ENCODE data around the gene CRY2.

The CRY2 gene

DNA sequence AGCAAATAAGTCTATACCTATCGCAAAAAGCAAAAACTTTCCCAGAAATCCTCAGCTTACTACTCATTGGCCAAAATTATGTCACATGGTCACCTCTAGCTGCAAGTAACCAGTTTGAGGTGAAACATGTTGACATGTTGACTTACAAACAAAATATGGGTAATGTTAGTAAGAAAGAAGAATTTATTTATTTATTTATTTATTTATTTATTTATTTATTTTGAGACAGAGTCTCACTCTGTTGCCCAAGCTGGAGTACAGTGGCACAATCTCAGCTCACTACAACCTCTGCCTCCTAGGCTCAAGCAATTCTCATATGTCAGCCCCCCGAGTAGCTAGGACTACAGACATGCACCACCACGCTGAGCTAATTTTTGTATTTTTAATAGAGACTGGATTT is 47.7 kb upstream of the CRY2 start:
- no peak for TF ChIP-seq ISL1 (CRISPR knock-in tag; IDR thresholded peaks at IDR 0.05)
- no peak for TF ChIP-seq TCF4 (CRISPR knock-in tag; IDR thresholded peaks at IDR 0.05; ENCODE audit: borderline replicate concordance)
- TF ChIP-seq ARNTL (CRISPR knock-in tag; IDR thresholded peaks at IDR 0.05; ENCODE audit: borderline replicate concordance, low read depth) = no peak
- no peak for TF ChIP-seq ZC3H10 (CRISPR knock-in tag; IDR thresholded peaks at IDR 0.05)
- TF ChIP-seq, protein P1, sequence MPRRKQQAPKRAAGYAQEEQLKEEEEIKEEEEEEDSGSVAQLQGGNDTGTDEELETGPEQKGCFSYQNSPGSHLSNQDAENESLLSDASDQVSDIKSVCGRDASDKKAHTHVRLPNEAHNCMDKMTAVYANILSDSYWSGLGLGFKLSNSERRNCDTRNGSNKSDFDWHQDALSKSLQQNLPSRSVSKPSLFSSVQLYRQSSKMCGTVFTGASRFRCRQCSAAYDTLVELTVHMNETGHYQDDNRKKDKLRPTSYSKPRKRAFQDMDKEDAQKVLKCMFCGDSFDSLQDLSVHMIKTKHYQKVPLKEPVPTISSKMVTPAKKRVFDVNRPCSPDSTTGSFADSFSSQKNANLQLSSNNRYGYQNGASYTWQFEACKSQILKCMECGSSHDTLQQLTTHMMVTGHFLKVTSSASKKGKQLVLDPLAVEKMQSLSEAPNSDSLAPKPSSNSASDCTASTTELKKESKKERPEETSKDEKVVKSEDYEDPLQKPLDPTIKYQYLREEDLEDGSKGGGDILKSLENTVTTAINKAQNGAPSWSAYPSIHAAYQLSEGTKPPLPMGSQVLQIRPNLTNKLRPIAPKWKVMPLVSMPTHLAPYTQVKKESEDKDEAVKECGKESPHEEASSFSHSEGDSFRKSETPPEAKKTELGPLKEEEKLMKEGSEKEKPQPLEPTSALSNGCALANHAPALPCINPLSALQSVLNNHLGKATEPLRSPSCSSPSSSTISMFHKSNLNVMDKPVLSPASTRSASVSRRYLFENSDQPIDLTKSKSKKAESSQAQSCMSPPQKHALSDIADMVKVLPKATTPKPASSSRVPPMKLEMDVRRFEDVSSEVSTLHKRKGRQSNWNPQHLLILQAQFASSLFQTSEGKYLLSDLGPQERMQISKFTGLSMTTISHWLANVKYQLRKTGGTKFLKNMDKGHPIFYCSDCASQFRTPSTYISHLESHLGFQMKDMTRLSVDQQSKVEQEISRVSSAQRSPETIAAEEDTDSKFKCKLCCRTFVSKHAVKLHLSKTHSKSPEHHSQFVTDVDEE (CRISPR knock-in tag; IDR thresholded peaks at IDR 0.05) = no peak
- TF ChIP-seq GLIS3 (CRISPR knock-in tag; IDR thresholded peaks at IDR 0.05) = no peak
- no peak for ATAC-seq

DNA sequence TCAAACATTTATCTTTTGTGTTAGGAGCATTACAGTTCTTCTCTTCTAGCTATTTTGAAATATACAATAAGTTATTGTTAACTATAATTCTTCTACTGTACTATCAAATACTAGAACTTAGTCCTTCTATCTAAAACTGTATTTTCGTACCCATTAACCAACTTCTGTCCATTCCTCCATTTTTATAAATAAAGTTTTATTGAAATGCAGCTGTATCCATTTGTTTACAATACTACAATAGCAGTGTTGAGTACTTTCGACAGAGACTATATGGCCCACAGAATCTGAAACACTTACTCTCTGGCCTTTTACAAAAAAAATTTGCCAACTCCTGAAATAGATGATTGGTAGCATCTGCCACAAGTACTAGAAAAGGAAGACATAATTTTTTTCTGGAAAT is 47.0 kb upstream of the CRY2 start:
- TF ChIP-seq TCF4 (CRISPR knock-in tag; IDR thresholded peaks at IDR 0.05; ENCODE audit: borderline replicate concordance) = no peak
- no peak for ATAC-seq

DNA sequence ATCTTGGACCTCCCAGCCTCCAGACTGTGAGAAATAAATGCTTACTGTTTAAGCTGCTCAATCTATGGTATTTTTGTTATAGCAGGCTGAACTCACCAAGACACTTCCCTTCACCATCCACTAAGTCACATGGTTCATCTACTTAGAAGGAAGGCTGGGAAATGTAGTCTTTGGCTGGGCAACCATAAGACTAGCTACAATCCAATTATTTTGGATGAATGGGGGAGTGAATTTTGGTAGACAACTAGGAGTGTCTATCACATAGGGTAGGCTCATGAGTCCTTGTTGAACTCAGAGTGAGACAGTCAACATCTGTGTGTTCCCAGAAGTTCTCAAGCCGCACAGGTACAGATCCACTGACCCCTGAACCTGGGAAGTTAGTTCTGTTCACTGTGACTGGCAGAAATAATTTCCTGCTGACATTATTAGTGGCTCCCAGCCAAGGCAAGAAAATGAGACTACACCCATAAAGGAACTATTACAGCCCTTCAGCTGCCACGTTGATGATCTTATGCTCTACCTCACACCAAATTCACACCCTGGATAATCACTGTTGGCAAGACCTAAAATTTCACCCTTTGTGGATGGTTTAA is 45.5 kb upstream of the CRY2 start:
- ATAC-seq = no peak
- TF ChIP-seq, protein P2, sequence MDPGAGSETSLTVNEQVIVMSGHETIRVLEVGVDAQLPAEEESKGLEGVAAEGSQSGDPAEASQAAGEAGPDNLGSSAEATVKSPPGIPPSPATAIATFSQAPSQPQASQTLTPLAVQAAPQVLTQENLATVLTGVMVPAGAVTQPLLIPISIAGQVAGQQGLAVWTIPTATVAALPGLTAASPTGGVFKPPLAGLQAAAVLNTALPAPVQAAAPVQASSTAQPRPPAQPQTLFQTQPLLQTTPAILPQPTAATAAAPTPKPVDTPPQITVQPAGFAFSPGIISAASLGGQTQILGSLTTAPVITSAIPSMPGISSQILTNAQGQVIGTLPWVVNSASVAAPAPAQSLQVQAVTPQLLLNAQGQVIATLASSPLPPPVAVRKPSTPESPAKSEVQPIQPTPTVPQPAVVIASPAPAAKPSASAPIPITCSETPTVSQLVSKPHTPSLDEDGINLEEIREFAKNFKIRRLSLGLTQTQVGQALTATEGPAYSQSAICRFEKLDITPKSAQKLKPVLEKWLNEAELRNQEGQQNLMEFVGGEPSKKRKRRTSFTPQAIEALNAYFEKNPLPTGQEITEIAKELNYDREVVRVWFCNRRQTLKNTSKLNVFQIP (CRISPR knock-in tag; IDR thresholded peaks at IDR 0.05; ENCODE audit: borderline replicate concordance, low read depth) = no peak
- TF ChIP-seq SNAI2 (CRISPR knock-in tag; IDR thresholded peaks at IDR 0.05) (no peak), TOX (CRISPR knock-in tag; IDR thresholded peaks at IDR 0.05; ENCODE audit: borderline replicate concordance) (no peak), OSR1 (CRISPR knock-in tag; IDR thresholded peaks at IDR 0.05) (no peak), CSDC2 (CRISPR knock-in tag; IDR thresholded peaks at IDR 0.05) (no peak), GLIS3 (CRISPR knock-in tag; IDR thresholded peaks at IDR 0.05) (no peak), ZNF565 (CRISPR knock-in tag; conservative IDR thresholded peaks at IDR 0.05; ENCODE audit: low read depth) (no peak), ESRRG (CRISPR knock-in tag; IDR thresholded peaks at IDR 0.05) (no peak), ZFP30 (CRISPR knock-in tag; IDR thresholded peaks at IDR 0.05) (no peak), ZNF8 (CRISPR knock-in tag; IDR thresholded peaks at IDR 0.05) (no peak), ZC3H10 (CRISPR knock-in tag; IDR thresholded peaks at IDR 0.05) (no peak), RARB (CRISPR knock-in tag; IDR thresholded peaks at IDR 0.05) (no peak), ZNF70 (CRISPR knock-in tag; IDR thresholded peaks at IDR 0.05) (no peak), ISL1 (CRISPR knock-in tag; IDR thresholded peaks at IDR 0.05) (no peak), ARNTL (CRISPR knock-in tag; IDR thresholded peaks at IDR 0.05; ENCODE audit: borderline replicate concordance, low read depth) (no peak)
- TF ChIP-seq, protein P3, sequence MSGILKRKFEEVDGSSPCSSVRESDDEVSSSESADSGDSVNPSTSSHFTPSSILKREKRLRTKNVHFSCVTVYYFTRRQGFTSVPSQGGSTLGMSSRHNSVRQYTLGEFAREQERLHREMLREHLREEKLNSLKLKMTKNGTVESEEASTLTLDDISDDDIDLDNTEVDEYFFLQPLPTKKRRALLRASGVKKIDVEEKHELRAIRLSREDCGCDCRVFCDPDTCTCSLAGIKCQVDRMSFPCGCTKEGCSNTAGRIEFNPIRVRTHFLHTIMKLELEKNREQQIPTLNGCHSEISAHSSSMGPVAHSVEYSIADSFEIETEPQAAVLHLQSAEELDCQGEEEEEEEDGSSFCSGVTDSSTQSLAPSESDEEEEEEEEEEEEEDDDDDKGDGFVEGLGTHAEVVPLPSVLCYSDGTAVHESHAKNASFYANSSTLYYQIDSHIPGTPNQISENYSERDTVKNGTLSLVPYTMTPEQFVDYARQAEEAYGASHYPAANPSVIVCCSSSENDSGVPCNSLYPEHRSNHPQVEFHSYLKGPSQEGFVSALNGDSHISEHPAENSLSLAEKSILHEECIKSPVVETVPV (CRISPR knock-in tag; IDR thresholded peaks at IDR 0.05) = no peak
- TF ChIP-seq, protein P1 (CRISPR knock-in tag; IDR thresholded peaks at IDR 0.05) = no peak
- TF ChIP-seq, protein P4, sequence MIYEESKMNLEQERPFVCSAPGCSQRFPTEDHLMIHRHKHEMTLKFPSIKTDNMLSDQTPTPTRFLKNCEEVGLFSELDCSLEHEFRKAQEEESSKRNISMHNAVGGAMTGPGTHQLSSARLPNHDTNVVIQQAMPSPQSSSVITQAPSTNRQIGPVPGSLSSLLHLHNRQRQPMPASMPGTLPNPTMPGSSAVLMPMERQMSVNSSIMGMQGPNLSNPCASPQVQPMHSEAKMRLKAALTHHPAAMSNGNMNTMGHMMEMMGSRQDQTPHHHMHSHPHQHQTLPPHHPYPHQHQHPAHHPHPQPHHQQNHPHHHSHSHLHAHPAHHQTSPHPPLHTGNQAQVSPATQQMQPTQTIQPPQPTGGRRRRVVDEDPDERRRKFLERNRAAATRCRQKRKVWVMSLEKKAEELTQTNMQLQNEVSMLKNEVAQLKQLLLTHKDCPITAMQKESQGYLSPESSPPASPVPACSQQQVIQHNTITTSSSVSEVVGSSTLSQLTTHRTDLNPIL (CRISPR knock-in tag; IDR thresholded peaks at IDR 0.05; ENCODE audit: low read depth) = no peak

Data from SK-N-SH treated with all-trans-retinoic acid at 6 μM for 48 hours (cell line).